GM21360 (cell line): ENCODE measurements around the gene SSC5D.

Source experiments
- ATAC-seq: cut with Tn5 transposase; IDR thresholded peaks from one replicate; pipeline ENCODE4 v1.9.1; 2021; ENCODE audit warnings: mild to moderate bottlenecking, moderate library complexity; ENCODE audit not compliant: unreplicated experiment

Gene SSC5D

DNA sequence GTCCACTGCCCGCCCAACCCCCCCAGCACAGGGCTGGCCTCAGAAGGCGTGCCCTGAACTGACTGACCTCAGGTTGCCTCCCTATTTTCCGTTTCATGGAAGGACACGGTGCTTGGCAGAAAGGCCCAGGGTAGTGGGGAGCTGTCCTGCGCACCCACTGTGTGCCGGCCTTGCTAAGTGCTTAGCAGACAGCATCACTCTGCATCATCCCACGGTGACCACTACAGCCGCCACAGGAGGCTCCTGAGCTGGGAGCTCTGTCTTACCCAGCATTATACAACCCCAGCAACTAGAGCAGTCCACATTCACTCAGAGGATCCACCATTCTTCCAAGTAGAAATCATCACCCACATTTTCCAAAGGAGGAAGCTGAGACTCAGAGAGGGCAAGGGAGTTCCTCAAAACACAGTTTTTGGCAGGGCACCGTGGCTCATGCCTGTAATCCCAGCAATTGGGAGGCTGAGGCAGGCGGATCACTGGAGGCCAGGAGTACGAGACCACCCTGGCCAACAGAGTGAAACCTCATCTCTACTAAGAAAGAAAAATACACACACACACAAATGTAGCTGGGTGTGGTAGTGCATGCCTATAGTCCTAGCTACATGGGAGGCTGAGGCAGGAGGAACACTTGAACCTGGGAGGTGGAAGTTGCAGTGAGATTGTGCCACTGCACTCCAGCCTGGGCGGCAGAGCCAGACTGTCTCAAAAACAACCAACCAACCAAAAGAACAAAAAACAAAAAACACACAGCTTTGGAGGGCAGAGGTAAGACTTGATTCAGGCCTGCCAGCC is 47.1 kb downstream of the SSC5D start:
- no peak for ATAC-seq

DNA sequence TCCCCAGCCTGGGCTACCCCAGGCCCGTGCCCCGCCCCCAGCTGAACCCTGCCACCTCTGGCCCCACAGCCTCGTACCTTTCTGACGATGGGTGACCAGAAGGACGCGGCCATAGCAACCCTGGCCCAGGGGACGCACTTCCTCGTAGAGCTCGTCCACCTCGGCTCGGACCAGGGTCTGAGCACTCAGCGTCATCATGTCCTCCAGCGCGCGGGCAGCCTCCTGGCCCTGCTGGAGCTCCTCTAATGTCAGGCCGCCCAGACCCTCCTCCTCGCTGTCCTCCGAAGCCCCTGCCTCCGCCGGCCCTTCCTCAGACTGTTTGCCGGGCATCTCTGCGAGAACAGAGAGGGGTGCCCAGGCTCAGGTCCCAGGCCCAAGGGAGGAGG is 47.7 kb downstream of the SSC5D start:
- ATAC-seq = no peak

DNA sequence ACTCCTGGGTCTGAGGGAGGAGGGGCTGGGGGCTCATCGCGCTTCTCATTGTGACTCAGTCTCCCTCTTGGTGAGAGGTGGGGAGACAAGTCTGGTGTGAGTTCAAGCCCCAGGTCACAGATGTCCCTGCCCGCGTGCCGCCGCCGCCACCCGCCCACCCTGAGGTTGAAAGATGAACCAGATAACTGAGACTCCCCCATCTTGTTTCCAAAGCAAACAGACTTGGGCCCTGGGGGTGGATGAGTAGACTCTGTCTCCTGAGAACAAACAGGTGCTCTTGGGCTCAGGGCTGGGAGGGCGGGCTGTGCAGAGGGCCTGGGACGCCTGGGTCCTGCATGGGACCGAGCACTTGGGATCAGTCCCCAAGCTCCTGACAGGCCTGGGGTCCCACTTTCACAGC is 48.1 kb downstream of the SSC5D start:
- no peak for ATAC-seq

DNA sequence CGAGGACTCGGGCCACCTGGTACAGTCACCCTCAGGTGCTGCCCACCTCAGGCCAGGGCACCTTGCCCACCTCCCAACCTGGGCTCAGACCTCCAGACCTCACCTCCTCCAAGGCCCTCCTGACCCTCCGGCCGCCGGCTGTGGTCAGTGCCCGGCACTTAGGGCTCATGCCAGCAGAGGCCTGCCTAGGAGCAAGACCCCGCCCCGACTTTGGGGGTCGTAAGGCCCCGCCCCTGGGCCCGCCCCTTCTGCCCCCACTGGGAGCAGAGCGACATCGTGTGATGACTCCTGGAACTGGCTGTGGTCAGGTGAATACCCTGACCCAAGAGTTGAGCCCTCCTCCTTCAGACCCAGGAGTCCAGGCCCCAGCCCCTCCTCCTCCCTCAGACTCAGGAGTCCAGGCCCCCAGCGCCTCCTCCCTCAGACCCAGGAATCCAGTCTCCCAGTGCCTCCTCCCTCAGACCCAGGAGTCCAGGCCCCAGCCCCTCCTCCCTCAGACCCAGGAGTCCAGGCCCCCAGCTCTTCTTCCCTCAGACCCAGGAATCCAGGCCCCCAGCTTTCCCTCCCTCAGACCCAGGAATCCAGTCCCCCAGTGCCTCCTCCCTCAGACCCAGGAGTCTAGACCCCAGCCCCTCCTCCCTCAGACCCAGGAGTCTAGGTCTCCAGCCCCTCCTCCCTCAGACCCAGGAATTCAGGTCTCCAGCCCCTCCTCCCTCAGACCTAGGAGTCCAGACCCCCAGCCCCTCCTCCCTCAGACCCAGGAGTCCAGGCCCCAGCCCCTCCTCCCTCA is 48.9 kb downstream of the SSC5D start, which contains the start of gene SBK2:
Gene SBK2 (minus strand): TSS at position 183 of the 790 bp plus-strand sequence. CDS start 839 bp downstream, outside the sequence.
- no peak for ATAC-seq

DNA sequence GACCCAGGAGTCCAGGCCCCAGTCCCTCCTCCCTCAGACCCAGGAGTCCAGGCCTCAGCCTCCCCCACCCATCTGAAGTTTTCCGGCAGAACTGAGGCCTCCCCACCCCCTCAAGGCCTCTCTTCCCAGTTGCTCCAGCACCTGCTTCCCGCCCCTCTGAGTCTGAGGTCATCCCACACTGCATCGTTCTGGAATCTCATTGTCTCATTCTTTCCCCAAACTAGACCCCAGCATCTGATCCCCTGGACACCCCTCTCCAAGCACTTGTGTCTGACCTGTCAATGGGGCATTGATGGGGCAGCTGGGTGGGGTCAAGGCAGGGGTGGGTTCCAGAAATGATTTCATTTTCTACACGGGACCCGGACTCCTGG is 49.5 kb downstream of the SSC5D start:
- ATAC-seq = no peak

DNA sequence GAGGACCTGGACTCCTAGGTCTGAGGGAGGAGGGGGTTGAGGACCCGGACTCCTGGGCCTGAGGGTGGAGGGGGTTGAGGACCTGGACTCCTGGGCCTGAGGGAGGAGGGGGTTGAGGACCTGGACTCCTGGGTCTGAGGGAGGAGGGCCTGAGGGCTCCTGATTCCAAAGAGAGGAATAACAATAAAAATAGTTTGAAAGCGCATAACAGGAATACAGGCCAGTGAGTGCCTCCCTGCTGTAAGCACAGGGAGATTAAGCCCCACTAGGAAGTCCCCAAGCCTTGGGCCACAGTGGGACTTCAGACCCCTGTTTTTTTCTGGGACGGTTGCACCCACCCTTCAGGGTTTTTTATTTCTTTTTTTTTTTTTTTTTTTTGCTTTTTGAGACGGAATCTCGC is 49.9 kb downstream of the SSC5D start:
- ATAC-seq = no peak

DNA sequence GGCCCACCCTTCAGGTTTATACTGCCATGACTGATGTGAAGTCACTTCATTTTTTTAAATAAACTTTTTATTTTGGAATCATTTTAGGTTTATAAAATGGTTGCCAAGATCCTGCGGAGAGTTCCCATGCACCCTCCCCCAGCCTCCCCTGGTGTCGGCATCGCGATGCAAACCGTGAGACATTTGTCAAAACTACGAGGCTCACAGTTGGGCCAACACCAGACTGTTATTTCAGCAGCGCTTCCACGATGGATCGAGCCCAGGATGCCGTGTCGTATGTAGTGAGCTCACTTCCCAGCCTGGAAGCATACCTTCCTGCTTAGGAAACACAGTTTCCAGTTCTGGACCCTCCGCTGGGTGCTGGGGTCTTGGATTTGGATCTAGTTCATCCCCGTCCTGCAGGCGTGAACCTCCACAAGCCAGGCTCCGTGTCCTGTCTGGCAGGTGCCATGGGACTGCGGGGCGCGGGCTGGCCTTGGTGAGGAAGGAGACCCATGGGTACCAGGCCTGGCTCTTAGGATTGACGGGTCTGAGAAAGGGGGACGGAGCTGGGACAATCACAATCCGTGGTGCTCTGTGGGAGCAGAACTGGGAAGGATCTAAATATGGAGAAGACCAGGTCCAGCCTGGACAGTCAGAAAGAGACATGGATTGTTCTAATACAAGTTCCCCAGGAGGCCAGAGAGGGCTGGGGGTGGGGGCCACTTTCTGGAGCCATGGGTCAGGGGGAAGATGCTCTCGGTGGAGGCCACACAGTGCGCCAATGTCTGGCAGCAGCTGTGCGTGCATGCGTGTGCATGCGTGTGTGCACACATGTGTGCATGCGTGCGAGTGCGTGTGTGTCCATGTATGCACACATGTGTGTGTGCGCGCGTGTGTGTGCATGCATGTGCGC is 51.1 kb downstream of the SSC5D start:
- no peak for ATAC-seq

DNA sequence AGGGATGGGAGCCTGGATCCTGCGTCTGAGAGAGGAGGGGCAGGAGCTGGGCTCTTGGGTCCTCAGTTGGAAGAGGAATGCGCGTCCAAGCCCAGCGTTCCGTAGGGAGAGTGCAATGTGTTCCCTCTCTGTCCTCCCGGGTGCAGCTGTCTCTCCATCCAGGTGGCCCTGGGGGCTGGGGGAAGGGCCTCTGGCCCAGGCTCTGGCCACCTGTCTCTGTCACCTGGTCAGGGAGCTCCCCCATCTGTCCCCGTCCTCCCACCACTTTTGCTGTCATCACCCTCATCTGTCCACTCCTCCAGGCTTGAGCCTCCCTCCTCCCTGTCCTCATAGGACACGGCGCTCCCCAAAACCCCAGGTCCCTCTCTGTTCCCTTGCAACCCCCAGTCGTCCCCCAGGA is 52.4 kb downstream of the SSC5D start:
- ATAC-seq = no peak

DNA sequence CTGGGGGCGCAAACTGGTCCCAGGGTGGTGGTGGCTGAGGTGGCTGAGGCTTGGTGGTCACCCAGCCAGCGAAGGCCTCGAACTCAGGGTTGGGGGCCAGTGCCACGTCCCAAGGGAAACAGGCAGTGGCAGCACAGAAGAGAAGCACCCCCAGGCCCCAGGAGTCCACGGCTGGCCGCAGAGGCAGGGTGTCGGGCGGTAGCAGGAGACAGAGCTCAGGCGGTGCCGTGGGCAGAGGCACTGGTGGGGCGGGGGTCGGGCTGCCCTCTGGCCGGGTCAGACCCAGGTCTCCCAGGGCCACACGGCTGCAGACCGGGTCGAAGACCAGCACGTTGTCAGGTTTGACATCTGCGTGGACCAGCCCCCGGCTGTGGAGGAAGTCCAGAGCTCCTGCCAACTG is 52.9 kb downstream of the SSC5D start:
- no peak for ATAC-seq

DNA sequence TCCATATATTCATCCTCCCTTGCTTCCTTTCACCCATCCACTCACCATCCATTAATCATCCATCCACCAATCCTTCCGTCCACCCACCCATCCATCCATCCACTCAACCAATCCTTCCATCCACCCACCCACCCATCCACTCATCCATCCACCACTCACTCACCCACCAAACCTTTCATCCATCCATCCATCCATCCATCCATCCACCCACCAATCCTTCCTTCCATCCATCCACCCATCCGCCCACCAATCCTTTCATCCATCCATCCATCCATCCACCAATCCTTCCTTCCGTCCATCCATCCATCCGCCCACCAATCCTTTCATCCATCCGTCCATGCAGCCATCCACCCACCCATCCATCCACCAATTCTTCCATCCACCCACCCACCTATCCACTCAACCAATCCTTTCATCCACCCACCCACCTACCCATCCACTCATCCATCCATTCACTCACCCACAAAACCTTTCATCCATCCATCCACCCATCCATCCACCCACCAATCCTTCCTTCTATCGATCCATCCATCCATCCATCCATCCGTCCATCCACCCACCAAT is 54.1 kb downstream of the SSC5D start:
- no peak for ATAC-seq

DNA sequence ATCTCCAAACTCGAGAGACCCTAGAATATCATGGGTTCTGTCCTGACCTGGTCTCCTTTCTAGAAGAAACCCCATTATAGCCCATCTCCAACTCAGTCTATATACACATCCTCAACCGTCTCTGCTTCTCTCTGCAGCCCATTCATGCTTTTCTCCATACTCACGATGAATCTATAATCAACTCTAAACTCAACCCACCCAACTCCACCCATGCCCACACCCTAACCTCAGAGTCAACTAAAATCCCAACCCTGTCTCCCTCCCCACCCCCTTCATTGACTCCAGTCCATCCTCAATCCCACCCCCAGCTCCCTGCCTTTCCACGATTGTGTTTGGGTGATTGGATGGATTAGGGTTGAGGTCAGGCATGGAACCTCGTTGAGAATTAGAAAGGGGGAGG is 55.3 kb downstream of the SSC5D start:
- ATAC-seq = no peak

DNA sequence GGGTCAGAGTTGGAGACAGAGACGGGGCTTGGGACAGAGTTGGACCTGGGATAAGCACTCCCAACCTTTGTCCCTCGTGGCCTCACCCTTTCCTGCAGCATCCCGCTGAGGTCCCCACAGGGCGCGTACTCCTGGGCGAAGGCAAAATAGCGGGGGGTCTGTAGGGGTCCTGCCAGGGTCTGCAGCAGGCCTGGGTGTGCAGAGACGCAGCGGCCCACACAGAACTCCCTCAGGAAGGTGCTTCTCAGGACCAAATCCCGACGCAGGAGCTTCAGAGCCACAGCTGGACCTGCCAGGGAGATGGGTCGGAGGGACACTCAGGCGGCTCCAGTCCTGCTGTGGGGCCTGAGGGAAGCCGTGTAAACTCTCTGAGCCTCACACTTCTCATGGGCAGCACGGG is 55.8 kb downstream of the SSC5D start:
- ATAC-seq = no peak

DNA sequence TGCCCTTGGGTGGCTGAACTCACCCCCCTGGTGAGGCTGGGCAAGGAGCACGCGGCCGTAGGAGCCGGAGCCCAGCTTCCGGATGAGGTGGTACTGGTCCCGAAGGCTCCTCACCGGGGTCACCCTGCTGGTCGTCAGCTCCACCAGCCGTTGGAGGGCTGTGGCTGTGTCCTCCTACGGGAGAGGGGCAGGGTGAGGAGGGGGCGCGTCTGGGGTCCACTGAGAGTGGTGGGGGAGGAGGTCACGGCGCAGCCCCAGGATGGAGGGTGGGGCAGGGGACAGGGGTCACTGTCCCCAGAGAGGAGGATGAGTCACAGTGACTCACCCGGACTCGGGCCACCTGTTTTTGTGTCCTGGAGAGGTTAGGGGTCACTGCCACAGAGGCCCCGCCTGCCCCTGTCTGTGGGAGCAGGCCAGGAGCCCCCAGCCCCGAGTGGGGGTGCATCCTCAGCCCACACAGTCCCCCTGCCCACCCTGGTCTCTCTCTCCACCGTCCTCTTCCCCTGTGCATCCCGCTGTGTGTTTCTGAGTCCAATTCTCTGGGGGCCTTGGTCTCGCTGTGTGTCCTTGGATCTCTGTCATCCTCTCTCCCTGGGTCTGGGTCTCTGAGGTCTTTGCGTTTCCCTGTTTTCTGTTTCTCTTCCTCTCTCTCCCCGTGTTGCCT is 56.7 kb downstream of the SSC5D start:
- ATAC-seq = no peak

DNA sequence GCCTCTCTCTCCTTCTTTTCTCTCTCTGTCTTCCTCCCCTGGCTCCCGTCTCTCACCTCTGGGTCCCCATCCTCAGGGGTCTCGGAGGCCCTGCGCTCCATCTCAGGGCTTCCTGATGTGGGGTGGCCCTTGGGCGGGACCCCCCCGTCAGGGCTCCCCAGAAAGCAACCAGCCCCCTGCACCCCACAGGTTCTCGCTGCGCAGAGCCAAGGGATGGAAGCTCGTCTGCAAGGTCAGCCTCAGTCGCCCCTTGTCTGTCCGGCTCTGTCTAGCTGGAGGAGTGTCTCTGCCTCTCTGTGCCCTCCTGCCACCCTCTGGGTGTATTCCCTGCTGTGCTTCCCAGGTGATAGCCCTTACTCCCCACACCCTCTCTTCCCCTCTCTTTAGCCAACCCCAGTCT is 57.2 kb downstream of the SSC5D start, which contains the start of gene SBK3:
Gene SBK3 (minus strand): TSS at position 101 of the 400 bp plus-strand sequence. CDS start 0 bp downstream, at position 101.
- ATAC-seq = no peak

DNA sequence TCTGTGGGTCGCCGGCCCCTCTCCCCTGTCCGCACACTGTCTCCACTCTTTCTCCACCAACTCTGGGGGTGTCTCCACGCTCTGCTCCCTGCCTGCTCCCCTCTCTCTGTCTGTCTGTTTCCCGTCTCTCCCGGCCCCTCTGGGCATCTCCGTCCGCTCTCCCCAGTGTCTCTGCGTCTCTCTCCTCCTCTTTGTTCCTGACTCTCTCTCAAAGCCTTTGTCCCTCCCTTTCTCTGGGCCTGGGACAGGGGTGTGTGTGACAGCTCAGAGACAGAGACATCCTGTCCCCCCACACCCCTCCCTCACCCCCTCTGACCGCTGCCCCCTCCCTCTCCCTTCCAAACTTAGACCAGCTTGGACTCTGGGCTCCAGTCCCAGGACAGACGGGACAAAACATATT is 57.8 kb downstream of the SSC5D start:
- no peak for ATAC-seq

DNA sequence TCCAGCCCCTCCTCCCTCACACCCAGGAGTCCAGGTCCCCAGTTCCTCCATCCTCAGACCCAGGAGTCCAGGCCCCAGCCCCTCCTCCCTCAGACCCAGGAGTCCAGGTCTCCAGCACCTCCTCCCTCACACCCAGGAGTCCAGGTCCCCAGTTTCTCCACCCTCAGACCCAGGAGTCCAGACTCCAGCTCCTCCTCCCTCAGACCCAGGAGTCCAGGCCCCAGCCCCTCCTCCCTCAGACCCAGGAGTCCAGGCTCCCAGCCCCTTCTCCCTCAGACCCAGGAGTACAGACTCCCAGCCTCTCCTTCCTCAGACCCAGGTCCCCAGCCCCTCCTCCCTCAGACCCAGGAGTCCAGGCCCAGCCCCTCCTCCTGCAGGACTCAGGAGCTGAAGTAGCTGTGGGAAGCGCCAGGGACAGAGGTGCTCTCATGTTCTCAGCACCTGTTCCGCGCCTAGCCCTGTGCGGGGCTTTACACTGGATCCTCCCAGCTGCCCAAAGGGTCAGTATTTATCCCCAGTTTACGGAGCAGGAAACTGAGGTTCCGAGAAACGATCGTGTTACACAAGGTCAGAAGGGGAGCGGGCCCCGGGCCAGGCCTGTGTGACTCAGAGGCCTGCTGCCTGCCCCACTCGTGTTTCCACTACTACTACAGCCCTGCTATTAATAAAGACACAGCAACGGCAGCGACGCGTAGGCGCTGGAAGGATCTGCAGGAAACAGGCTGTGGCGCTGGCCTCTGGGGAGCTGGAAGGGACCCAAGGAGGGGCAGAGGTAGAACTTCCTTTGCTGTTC is 58.8 kb downstream of the SSC5D start:
- no peak for ATAC-seq

DNA sequence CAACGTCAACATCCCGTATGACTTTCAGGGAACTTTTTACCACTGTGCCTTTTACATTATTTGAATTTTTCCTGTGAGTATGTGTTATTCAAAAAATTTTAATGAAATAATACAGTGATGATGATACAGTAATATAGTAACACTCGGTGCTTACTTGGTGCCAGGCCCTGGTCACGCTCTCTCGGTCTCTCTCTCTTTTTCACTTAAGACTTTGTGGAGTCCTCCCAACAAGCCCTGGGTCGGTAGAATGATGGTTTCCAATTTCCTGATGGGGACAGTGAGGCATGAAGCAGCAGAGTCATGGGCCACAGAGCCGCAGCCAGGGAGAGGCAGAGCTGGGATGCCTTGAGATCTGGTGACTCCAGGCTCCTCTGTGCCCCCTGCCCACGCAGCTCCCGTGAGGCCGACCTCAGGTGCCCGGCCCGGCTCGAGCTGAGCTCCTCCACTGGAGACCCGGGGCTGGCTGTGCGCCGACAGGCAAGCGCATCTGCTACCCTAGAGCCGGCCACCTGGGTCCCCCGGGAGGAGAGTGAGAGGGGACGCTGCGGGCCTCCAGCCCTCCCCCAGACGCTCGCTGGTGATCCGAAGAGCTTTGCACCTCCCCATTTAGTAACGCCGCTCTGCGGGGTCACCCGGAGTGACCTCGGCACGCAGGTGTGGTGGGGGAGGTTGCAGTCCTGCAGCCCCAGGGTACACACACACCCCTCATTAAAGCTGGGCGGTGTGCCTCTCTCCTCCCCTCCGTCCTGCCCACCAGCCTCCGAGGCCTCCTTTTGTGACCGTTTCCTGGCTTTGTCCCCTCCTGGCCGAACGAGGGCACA is 61.5 kb downstream of the SSC5D start:
- no peak for ATAC-seq

DNA sequence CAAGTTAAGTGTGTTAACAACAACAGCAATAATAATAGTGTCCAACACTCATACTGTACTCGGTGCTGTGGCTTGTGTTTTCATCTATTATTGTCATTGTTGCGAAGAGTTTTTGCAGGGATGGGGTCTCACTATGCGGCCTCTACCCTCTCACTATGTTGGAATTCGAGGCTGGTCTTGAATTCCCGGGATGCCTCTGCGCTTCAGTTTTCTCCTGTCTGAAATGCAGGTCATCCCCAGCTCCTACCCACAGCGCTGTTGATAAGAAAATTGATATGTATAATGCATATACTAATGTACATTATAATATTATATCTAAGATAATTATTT is 62.0 kb downstream of the SSC5D start:
- ATAC-seq = no peak

DNA sequence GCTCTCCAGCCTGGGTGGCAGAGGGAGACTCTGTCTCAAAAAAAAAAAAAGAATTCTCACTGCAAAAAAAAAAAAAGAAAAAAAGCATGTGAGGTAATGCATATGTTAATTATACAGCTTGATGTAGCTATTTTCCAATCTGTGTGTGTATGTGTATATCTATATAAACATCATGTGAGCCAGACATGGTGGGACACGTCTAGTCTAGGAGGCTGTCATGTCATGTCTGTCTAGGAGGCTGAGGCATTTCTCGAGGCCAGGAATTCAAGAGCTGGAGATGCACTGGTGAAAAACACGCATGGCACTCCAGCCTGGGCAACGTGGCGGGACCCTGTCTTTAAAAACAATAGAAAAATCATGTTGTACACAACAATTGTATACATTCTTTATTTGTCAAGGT is 64.0 kb downstream of the SSC5D start:
- no peak for ATAC-seq
